Effector CD4-positive, alpha-beta T cell (primary cell): Measurements from ENCODE around the gene CSRNP3.

ENCODE experiments used
- DNase-seq: peaks from one replicate; pipeline ENCODE4 v3.0.0-alpha.2; 2020

Gene CSRNP3

GRCh38 chr2:165472922-165473321 is 3.4 kb downstream of the CSRNP3 start:
- DNase-seq, result no peak

DNA sequence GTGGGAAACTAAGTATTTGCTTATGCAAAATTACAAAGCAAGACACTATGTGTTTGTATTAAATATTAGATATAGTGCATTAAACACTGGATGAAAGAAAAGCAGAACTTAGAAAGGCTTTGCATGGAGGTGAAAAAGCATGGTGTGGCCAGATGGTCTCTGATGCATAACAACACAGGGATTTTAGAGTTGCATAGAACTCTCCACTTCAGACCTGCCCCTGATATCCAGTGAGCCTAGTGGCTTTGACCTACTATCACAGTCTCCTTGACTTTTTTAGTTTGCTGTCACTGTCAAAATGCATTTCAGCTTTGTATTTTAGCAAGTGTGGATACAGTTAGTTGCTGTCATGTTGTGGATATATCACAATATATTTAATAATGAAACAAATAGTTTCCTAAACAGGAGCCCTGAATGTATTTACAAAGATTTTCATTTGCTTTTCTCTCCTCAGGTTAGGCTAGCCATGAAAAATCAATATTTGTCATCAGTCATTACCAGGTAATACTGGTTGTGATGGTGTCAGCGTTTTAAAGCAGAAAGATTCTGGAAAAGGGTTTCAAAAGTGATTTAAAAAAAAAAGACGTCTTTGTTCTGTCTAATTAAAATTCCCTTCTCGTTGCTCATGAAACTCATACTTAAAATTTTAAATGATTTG is 5.2 kb downstream of the CSRNP3 start:
- no peak for DNase-seq

- no peak for DNase-seq
These were observed 5.9 kb downstream of the CSRNP3 start for GRCh38 chr2:165475277-165476004.

DNA sequence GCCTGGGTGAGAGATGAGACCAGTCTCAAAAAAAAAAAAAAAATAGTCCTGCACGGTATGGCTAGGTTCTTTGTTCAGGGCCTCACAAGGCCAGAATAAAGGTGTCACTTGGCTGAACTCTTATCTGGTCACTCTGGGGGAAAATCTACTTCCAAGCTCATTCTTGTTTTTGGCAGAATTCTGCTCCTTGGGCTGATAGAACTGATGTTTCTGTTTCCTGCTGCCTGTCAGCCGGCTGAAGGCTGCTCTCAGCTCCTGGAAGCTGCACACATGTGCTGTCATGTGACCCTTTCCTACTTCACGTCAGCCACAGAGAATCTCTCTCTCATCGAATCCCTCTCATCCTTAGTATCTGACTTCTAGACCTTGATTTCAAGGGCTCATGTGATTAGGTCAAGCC is 10.4 kb downstream of the CSRNP3 start:
- DNase-seq, result no peak

DNA sequence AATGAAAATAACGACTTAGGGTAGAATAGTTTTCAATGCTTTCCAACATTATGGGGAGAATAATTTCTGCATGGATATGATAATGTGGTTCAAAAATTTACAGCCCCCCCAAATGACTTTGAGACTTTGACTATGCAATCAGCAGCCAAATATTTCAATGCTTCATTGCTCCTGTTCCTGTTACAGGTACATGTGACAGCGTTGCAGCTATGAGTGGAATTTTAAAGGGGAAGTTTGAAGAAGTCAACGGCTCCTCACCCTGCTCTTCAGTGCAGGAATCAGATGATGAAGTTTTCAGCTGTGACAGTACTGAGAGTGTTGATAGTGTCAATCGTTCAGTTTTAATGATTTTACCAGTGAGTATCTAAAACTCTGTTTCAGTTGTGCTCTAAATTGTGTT is 25.1 kb downstream of the CSRNP3 start:
- DNase-seq, result no peak

GRCh38 chr2:165497659-165498317 is 28.3 kb downstream of the CSRNP3 start:
- no peak for DNase-seq

DNA sequence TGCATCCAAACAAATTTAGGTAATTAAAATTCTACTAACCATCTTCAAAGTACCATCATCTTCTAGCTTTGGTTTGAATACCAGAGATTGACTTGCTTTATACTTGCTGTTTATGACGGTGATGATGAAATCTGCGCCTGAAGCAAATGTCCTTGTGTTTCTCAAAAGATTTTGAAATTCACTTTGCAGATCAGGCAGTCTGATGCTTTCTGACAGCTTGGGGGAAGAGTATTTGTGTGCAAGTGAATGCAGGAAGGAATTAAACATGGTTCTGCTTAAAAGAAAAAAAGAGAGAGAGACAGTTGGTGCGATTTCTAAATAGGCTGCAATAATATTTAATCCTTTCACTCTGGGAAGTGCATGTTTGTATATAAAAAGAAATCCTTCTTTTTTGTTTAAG is 29.6 kb downstream of the CSRNP3 start:
- DNase-seq, result no peak

- DNase-seq, result no peak
These were observed 30.5 kb downstream of the CSRNP3 start for GRCh38 chr2:165500001-165500400.

DNA sequence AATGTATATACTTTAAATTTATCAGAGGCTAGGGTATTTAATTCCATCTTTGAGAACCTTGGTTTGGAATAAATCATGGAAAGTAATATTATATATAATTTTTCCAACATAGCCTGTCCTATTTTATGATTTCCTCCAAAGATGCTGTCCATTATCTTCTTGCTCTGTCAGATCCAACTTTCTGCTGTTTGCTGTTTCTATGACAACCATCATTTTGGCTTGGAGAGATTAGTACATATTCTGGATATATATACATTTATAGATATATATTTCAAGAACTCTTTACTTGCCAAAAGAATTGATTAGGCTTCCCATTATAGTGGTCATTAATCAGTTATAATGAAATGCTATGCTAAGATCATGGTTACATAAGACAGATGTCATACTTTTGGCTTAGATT is 31.3 kb downstream of the CSRNP3 start:
- no peak for DNase-seq

- DNase-seq, result no peak
These were observed 36.0 kb downstream of the CSRNP3 start for GRCh38 chr2:165505514-165505913.

GRCh38 chr2:165508927-165509326 is 39.4 kb downstream of the CSRNP3 start:
- no peak for DNase-seq

DNA sequence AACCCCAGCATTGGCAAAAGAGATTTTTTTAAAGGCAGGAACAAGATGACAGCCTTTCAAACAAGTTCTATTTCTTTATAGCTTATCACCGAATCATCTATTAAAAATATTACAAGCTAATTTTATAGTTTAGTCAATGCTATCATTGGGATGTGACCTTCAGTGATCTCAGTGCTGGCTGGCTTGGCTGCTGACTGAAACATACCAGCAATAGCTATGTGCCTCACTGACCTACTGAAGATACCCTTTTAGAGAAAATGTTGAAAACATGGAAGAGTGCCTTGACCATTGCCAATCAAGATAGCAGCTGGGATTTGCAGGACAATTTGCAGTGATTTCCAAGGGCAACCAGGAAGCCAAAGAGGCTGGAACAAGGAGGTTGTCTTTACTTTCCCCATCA is 44.0 kb downstream of the CSRNP3 start:
- no peak for DNase-seq

GRCh38 chr2:165518611-165519010 is 49.1 kb downstream of the CSRNP3 start:
- DNase-seq, result no peak

GRCh38 chr2:165522719-165523118 is 53.2 kb downstream of the CSRNP3 start:
- DNase-seq, result no peak

GRCh38 chr2:165524720-165525119 is 55.2 kb downstream of the CSRNP3 start:
- no peak for DNase-seq

DNA sequence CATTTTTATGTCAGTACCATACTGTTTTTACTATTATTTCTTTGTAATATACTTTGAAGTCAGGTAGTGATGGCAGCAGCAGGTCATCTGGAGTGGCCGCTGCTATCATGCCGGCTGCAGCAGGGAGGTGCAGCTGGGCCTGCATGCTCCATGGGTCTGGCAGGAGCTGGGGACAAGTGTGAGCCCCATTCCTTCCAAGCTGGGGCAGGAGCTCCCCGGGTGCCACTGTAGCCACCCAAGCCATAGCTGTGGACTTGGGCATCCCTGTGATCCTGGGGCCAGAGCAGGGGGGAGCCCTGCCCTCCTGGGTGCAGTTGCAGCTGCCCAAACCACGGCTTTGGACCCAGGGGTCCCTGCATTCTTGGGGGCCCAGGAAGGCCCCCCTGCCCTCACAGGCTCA is 59.2 kb downstream of the CSRNP3 start:
- DNase-seq, result no peak

GRCh38 chr2:165529130-165529529 is 59.6 kb downstream of the CSRNP3 start:
- no peak for DNase-seq

GRCh38 chr2:165533331-165533730 is 63.8 kb downstream of the CSRNP3 start:
- no peak for DNase-seq

DNA sequence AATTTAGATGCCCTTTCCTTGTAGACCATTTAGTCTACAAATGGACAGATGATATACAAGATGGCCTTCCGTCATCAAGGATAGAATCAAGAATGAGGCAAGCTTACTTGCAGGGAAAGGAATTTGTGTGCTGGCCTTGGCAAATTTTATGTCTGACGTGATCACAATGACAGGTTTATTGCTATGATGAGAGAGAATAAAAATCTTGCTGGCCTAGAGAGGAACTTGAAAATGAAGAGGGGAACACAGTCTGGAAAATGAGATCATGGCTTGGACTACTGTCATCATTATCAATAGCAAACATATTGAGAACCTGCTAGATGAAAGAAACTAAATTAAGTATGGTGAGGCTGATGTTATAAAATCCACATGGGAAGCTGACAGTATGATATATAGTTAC is 66.0 kb downstream of the CSRNP3 start:
- no peak for DNase-seq

GRCh38 chr2:165536851-165537499 is 67.5 kb downstream of the CSRNP3 start:
- no peak for DNase-seq

DNA sequence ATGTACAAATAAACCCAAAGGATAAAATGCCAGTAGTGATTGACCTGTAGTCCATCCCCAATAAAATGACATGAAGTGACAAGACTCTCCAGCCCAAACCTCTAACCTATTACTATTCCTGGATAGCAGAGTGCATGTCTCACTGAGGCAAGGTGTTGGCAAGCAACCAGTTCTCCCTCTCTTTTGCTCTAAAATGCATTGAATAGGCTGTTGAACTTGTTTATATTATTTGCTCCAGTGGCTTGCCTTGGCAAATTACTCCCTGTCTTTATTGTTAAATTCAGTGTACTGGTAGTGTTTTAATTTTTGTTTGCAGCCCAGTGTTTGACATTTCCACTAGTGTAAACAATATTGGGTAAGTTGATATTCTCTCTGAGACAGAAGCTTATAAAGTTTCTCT is 70.5 kb downstream of the CSRNP3 start:
- DNase-seq, result no peak

DNA sequence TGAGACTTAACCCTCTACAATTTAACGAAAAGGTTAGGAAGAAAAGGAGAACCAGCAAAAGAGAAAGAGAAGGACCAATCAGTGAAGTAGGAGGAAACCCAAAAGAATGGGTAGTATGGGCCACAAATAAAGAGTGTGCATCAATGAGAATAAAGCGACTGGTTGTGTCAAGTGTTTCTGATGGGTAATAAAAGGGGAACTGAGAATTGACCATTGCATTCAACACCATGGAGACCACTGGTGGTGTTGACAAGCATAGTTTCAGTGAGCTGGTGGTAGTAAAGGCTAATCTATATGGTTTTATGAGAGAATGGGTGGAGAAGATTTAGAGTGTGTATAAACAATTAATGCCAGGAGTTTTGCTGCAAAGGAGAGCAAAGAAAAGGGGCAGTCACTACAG is 75.4 kb downstream of the CSRNP3 start:
- no peak for DNase-seq

GRCh38 chr2:165547900-165548299 is 78.4 kb downstream of the CSRNP3 start:
- no peak for DNase-seq

GRCh38 chr2:165549619-165550018 is 80.1 kb downstream of the CSRNP3 start:
- no peak for DNase-seq
